Hepatocyte (in vitro differentiated cells): ENCODE measurements around the gene CRLF3. TPM values are rescaled to one million over a fixed set of nuclear protein-coding genes. Genes with fewer than 3 reads are reported as not detected.
A peak's percentile ranks its signal among the peaks of the same experiment; 100 is the strongest.

ENCODE experiments used
- DNase-seq: peaks from one replicate; pipeline ENCODE4 v3.0.0-alpha.2; 2016; ENCODE audit warnings: low spot score
- H2AFZ ChIP-seq: fragments of 200-600 bp; sonication (generic); 2 replicates; pipeline ENCODE4 v1.6.0; 2016; ENCODE audit warnings: antibody characterized with exemption, mild to moderate bottlenecking
- H3K27ac ChIP-seq: fragments of 200-600 bp; sonication (generic); 2 replicates; pipeline ENCODE4 v1.5.1; 2016; ENCODE audit warnings: mild to moderate bottlenecking
- H3K27me3 ChIP-seq: fragments of 200-600 bp; sonication (generic); 2 replicates; pipeline ENCODE4 v1.6.1; 2016
- H3K36me3 ChIP-seq: fragments of 200-600 bp; sonication (generic); replicated peaks from 2 replicates; pipeline ENCODE4 v1.5.1; 2016; ENCODE audit warnings: low read depth; ENCODE audit not compliant: insufficient read depth
- H3K4me1 ChIP-seq: fragments of 200-600 bp; sonication (generic); 2 replicates; pipeline ENCODE4 v1.5.1; 2016; ENCODE audit warnings: mild to moderate bottlenecking, moderate library complexity; ENCODE audit not compliant: insufficient read depth
- H3K4me2 ChIP-seq: fragments of 200-600 bp; sonication (generic); 2 replicates; pipeline ENCODE4 v1.6.0; 2016
- H3K4me3 ChIP-seq: fragments of 200-600 bp; sonication (generic); 2 replicates; pipeline ENCODE4 v1.5.1; 2016; ENCODE audit warnings: mild to moderate bottlenecking
- H3K79me2 ChIP-seq: fragments of 200-600 bp; sonication (generic); 2 replicates; pipeline ENCODE4 v1.6.0; 2017; ENCODE audit warnings: mild to moderate bottlenecking
- H3K9me2 ChIP-seq: fragments of 200-600 bp; sonication (generic); replicated peaks from 2 replicates; pipeline ENCODE4 v1.6.0; 2017; ENCODE audit warnings: mild to moderate bottlenecking; ENCODE audit not compliant: insufficient read depth
- H3K9me3 ChIP-seq: fragments of 200-600 bp; sonication (generic); 2 replicates; pipeline ENCODE4 v1.5.1; 2016; ENCODE audit warnings: low read depth, mild to moderate bottlenecking
- H4K20me1 ChIP-seq: fragments of 200-600 bp; sonication (generic); 2 replicates; pipeline ENCODE4 v1.6.0; 2016; ENCODE audit warnings: mild to moderate bottlenecking; ENCODE audit not compliant: insufficient read depth, poor library complexity, severe bottlenecking
- EZH2 ChIP-seq: fragments of 200-600 bp; sonication (generic); IDR thresholded peaks from 2 replicates; pipeline ENCODE4 v1.6.1; 2016; ENCODE audit warnings: antibody characterized with exemption, mild to moderate bottlenecking, borderline replicate concordance
- EZH2phosphoT487 ChIP-seq: fragments of 200-600 bp; sonication (generic); IDR thresholded peaks from one replicate; pipeline ENCODE4 v1.6.1; 2018; ENCODE audit warnings: antibody characterized with exemption, mild to moderate bottlenecking, low read depth, moderate library complexity; ENCODE audit not compliant: unreplicated experiment, severe bottlenecking
- WGBS: methylation state at CpG from one replicate; pipeline ENCODE4 v1.1.6; 2016; ENCODE audit warnings: low lambda C conversion rate; ENCODE audit errors: missing lambda C conversion rate; 5-methylcytosine and 5-hydroxymethylcytosine counted together
- polyA plus RNA-seq: library from polyadenylated mRNA; unstranded; fragments of >200 nt; fragmentation: Nextera tagmentation; extraction: Ambion mirVana; gene quantifications from 2 replicates; pipeline ENCODE4 v1.2.1, GENCODE V29; 2016
- total RNA-seq: library from RNA; depleted of rRNA; stranded (reverse); fragments of >200 nt; gene quantifications from 2 replicates; pipeline ENCODE4 v1.2.3, GENCODE V29; 2014
- TF ChIP-seq, protein P1 (sequence below): fragments of 200-600 bp; sonication (generic); IDR thresholded peaks from 2 replicates; pipeline ENCODE4 v1.5.1; 2016; ENCODE audit warnings: antibody characterized with exemption, mild to moderate bottlenecking; ENCODE audit not compliant: poor library complexity

The CRLF3 gene
- total RNA-seq, result 8.7 and 9.7 TPM in 2 replicates
- 6.6 and 8.4 TPM in 2 replicates for polyA plus RNA-seq

DNA sequence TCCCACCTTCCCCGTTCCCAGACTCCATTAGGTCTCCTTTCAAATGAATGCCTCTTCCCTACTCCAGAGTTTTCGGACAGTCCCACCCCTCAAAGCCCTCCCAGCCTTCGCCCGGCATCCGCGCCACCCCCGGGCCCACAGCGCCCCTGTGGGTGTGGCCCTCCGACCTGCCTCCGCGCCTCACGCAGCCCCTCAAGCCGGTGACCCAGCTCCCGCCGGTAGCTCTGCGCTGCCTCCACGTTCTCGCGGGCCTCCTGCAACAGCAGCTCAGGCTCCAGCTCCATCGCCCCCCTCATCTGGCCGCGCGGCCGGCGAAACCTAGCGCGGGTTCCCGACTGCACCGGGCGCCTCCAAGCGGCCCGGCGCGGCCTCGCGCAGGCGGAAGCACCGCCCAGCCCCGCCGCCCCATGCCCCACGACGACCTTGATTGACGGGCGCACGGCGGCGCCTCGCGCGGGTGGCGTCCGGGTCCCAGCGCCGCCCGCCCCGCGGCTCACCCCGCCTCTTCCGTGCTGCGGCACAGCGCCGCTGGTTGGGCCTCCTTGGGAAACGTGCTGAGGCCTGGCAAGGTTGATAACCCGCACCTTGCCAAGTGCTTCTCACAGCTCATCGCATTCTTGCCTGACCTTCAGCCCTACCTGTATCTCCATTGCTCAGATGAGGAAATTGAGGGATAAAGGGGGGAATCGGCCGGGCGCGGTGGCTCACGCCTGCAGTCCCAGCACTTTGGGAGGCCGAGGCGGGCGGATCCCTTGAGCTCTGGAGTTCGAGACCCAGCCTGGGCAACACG is at the start of gene CRLF3:
Gene CRLF3 (minus strand): TSS at position 337 of the 790 bp plus-strand sequence. CDS start 41 bp downstream, at position 296.
- no peaks in the 10 kb centered on the region for H3K36me3 ChIP-seq
- H3K4me3 ChIP-seq, result peak within 1 kb of the TSS; percentile 66
- H3K79me2 ChIP-seq, result peaks cover 42% of the 10 kb centered on the region
- H3K27ac ChIP-seq, result peak within 1 kb of the TSS; percentile 87
- H3K4me1 ChIP-seq, result peaks cover 11% of the 10 kb centered on the region
- peak; percentile 97 for DNase-seq
- H3K27me3 ChIP-seq, result no peaks in the 10 kb centered on the region
- peak within 1 kb of the TSS; percentile 86 for H3K4me2 ChIP-seq
- 15% methylated on average over 49 of the region's 75 CpGs for WGBS
- TF ChIP-seq EZH2phosphoT487 (no peak), EZH2 (no peak)
- TF ChIP-seq, protein P1, sequence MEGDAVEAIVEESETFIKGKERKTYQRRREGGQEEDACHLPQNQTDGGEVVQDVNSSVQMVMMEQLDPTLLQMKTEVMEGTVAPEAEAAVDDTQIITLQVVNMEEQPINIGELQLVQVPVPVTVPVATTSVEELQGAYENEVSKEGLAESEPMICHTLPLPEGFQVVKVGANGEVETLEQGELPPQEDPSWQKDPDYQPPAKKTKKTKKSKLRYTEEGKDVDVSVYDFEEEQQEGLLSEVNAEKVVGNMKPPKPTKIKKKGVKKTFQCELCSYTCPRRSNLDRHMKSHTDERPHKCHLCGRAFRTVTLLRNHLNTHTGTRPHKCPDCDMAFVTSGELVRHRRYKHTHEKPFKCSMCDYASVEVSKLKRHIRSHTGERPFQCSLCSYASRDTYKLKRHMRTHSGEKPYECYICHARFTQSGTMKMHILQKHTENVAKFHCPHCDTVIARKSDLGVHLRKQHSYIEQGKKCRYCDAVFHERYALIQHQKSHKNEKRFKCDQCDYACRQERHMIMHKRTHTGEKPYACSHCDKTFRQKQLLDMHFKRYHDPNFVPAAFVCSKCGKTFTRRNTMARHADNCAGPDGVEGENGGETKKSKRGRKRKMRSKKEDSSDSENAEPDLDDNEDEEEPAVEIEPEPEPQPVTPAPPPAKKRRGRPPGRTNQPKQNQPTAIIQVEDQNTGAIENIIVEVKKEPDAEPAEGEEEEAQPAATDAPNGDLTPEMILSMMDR, result peak; percentile 57
- peak within 1 kb of the TSS; percentile 98 for H2AFZ ChIP-seq
- H4K20me1 ChIP-seq, result no peaks in the 10 kb centered on the region
- no peaks in the 10 kb centered on the region for H3K9me3 ChIP-seq
- no peaks in the 10 kb centered on the region for H3K9me2 ChIP-seq

DNA sequence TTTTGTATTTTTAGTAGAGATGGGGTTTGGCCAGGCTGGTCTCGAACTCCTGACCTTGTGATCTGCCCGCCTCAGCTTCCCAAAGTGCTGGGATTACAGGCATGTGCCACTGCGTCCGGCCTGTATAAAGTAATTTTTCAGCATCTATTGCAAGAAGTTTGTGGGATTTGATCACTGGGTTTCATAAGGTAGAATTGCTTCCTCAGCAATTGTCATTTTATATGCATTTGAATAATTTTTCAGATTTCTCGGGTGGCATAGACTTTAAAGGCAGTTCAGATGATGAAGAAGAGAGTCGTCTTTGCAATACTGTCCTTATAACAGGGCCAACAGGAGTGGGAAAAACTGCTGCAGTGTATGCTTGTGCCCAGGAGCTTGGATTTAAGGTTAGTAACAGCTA is 44.5 kb upstream of the CRLF3 start:
- H3K27ac ChIP-seq, result no peak overlapping the region

DNA sequence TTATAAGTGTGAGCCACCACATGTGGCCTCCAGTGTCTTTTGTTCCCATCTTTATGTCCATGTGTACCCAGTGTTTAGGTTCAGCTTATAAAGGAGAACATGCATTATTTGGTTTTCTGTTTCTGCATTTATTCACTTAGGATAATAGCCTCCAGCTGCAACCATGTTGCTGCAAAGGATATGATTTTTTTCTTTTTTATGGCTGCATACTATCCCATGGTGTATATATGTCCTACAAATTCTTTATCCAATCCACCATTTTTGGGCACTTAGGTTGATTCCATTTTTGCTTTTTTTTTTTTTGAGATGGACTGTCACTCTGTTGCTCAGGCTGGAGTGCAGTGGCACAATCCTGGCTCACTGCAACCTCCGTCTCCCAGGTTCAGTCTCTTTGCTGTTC is 40.1 kb upstream of the CRLF3 start:
- no peaks in the 10 kb centered on the region for H3K4me1 ChIP-seq
- no peaks in the 10 kb centered on the region for H3K36me3 ChIP-seq
- H3K27ac ChIP-seq, result no peak overlapping the region
- TF ChIP-seq EZH2 (no peak), EZH2phosphoT487 (no peak)
- TF ChIP-seq, protein P1, result no peak
- H4K20me1 ChIP-seq, result no peaks in the 10 kb centered on the region
- no peak for DNase-seq
- H3K4me2 ChIP-seq, result no peak overlapping the region
- H2AFZ ChIP-seq, result no peak overlapping the region
- WGBS, result 95% methylated on average over 1 of the region's 1 CpG
- H3K4me3 ChIP-seq, result no peak overlapping the region
- H3K9me2 ChIP-seq, result no peaks in the 10 kb centered on the region
- H3K9me3 ChIP-seq, result no peaks in the 10 kb centered on the region
- no peaks in the 10 kb centered on the region for H3K27me3 ChIP-seq
- H3K79me2 ChIP-seq, result no peaks in the 10 kb centered on the region

More for the DNA sequence above, 44.5 kb upstream of the CRLF3 start:
- Histone ChIP-seq H3K4me3 (no peak overlapping the region), H2AFZ (no peak overlapping the region), H4K20me1 (no peaks in the 10 kb centered on the region), H3K9me2 (no peaks in the 10 kb centered on the region), H3K27me3 (no peaks in the 10 kb centered on the region), H3K9me3 (no peaks in the 10 kb centered on the region), H3K4me1 (no peaks in the 10 kb centered on the region), H3K36me3 (no peaks in the 10 kb centered on the region), H3K4me2 (no peak overlapping the region), H3K79me2 (no peaks in the 10 kb centered on the region)
- TF ChIP-seq, protein P1, result no peak
- no peak for DNase-seq
- 98% methylated on average over 6 of the region's 6 CpGs for WGBS
